Stimulated activated CD4-positive, alpha-beta T cell treated with anti-CD3 and anti-CD28 coated beads, Interleukin-15, amount 100 ng/mL, for 48 hours (primary cell): Measurements from ENCODE around the gene ERGIC1.
"Not testable (repeated sequence)": the region's sequence is repeated elsewhere in the genome, so short reads cannot be mapped to it uniquely, and the experiment has no call there.

ENCODE experiments used
- DNase-seq, 2 donors: peaks; one replicate each; pipeline ENCODE4 v3.0.0-alpha.2; 2020; ENCODE audit warnings: low read depth in 2 of 2

ERGIC1 gene

GRCh38 chr5:172830275-172830799 lies 3.7 kb upstream of the ERGIC1 start:
- DNase-seq = no peak

DNA sequence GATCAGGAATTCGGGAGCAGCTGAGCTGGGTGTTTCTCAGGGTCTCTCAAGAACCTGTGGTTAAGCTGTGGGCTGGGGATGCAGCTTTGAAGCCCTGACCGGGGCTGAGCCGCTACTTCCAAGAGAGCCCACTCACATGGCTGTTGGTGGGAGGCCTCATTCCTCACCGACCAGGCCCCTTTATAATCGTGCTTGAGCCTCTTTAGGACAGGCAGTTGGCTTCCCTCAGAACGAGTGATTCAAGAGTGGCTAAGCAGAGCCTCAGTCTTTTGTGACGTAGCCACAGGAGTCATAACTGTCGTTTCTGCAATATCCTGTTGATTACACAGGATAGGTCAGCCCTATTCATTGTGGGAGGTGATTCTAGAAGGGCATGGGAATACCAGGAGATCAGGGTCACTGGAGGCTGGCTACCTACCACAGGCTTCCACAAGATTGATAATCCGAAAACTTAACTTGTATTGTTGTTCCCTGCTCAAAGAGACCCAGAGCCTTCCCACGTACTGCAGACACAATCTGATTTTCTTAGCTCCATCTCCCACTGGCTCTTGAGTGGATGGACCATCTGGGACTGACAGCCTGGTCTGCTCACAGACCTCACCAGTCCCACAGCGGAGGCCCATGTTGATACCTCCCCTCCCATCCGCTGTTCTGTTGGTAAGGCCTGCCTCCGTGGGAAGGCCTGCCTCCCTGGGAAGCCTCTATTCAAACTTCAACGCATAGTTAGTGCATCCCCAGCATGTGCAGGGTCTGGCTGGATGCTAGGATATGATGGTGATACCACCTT lies 3.0 kb upstream of the ERGIC1 start:
- no peak for DNase-seq

- no peak for DNase-seq
These were observed 1.4 kb upstream of the ERGIC1 start for GRCh38 chr5:172832383-172833315.

- no peak for DNase-seq
These were observed 722 bp upstream of the ERGIC1 start for GRCh38 chr5:172833372-172833685.

DNA sequence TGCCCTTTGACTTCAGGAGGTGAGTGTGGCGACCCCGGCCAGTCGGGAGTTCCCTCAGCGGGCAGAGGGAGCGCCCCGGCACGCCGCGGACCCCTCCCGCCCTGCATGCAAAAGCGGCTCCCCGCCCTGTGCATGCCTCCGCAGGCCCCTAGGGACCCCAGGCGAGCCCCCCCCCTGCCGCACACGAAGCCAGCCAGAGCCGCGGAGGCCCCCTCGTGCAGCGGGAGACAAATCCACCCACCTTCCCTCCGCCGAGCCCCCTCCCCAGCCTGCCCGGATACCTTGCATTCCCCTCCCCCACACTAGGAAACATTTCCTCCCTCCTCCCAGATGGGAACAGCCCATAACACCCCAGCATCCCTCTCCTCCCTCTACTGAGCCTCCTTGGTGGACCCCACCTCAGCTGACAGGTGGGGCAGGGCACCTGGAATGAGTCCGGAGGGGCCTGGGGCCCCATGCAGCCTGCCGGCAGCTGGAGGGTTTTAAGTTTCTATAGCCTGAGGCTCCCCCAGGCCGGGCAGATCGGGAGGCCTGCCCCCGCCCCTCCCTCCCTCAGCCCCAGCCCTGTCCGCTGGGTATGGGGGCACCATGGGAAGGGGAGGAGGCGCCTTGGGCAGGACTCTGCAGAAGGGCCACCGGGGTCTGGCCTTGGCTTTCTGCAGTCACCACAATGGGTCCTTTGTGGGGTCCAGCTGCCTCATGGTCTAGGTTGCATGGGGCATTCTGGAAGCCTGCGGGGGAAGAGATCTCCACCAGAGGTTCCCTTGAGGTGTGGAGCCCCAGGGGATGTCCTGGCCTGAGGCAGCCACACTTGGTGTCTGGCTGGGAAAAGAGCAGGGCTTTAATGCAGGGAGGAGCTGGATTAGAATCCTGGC lies 601 bp downstream of the ERGIC1 start:
- no peak for DNase-seq

DNA sequence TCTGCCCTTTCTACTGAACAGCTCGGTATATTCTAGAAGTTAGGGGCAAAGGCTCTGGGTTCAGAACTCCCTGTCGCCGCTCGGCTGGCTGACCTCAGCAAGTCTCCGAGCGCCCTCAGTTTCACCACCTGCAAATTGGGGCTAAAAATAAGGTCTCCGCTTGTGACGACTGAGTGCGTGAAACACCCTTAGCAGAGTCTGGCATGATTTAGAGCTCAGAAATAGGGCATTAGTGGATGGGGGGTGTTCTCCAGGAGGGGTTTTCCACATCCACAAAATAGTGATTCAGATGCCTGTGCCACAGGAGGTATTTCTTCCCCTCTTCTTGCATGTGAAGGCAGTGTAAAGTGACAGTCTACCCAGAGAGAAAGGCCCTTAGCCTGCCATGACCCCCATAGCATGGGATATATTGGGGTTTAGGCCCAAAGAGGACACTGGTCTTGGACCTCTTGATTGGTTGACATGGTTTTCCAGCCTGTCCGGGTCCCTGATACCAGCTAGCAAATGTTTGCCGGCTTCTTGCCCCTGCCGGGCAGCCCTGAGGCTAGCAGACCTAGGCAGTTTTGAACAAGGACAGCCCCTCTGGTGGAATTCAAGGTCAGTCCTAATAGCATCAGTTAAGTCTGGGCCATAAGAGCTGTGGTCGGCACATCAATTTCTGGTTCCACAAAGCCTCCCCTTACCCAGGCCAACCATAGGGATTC lies 1.4 kb downstream of the ERGIC1 start:
- no peak for DNase-seq

- no peak for DNase-seq
These were observed 1.9 kb downstream of the ERGIC1 start for GRCh38 chr5:172835994-172836356.

GRCh38 chr5:172837640-172838039 lies 3.6 kb downstream of the ERGIC1 start:
- no peak for DNase-seq

- no peak for DNase-seq
These were observed 4.3 kb downstream of the ERGIC1 start for GRCh38 chr5:172838151-172838875.

GRCh38 chr5:172839669-172840431 lies 5.8 kb downstream of the ERGIC1 start:
- no peak for DNase-seq

GRCh38 chr5:172840432-172841154 lies 6.5 kb downstream of the ERGIC1 start:
- no peak for DNase-seq

DNA sequence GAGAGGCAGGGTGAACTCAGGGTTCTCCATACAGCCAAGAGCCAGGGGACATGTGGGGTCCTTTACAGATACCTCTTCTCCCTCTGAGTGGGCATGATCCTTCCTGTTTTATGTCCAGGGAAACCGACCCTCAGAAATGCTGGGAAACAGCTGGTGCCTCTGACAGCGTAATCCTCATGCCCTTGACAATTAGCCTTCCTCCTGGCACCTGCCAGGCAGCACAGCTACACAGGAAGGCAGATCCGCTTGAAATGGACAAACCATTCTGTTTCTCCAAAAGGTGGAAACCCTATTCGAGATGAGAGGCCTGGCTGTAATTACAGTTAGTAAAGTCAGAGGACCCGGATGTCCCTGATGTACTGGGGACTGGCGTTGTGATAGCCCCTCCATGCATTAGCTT lies 7.2 kb downstream of the ERGIC1 start:
- DNase-seq = no peak

DNA sequence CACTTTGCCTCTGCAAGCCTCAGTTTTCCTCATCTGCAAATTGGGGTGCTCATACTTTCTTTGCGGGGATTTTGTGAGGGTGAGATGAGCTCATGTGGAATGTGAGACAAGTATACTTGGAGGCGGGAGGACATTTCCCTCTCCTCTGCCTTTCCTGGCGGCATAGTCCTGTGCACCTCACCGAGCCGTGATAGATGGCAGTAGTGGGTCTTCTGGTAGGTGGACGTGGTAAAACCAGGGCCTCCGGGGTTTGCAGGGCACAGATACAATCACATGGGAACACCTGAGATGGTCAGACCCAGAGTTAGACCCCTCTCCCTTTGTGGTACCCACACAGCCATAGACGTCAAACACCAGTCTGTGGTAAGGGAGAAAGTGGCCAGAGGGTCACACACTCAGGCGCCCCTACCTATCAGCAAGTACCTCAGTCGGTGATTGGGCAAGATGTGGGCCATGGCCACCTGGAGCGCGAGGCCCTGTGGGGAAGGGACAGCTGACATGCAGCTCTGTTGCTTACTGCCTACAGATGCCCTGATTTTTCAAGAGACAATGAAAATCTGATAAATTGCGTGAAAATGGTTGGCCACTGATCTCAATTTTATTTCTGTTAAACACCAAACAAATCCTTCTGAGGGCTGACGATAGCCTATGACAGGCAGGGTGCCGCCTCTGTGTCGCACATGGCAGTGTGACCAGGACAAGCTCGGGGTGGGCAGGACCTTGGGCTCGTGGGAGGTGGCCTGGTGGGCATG lies 9.9 kb downstream of the ERGIC1 start:
- DNase-seq = no peak

GRCh38 chr5:172844577-172844838 lies 10.5 kb downstream of the ERGIC1 start:
- DNase-seq = no peak

GRCh38 chr5:172845154-172845553 lies 11.1 kb downstream of the ERGIC1 start:
- no peak for DNase-seq

- DNase-seq = no peak
These were observed 11.5 kb downstream of the ERGIC1 start for GRCh38 chr5:172845576-172845975.

GRCh38 chr5:172846249-172846648 lies 12.2 kb downstream of the ERGIC1 start:
- DNase-seq = no peak

DNA sequence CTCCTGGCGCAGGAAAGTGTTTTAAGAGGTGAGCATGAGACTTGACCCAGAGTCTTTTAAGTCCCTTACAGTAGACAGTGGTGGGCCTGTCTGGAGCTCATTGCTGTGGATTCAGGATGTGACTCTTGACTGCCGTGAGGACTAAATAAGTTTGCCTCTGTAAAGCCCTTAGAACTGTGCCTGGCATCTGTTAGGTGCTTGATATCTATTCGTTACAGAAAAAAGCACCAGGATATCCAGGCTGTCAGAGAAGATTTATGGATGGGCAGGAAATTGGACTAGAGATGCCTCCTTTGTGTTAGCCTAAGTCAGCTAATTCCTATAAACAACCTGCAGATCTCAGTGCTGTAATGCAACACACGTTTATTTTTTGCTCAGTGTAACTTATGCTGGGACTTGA lies 12.6 kb downstream of the ERGIC1 start:
- DNase-seq = no peak

DNA sequence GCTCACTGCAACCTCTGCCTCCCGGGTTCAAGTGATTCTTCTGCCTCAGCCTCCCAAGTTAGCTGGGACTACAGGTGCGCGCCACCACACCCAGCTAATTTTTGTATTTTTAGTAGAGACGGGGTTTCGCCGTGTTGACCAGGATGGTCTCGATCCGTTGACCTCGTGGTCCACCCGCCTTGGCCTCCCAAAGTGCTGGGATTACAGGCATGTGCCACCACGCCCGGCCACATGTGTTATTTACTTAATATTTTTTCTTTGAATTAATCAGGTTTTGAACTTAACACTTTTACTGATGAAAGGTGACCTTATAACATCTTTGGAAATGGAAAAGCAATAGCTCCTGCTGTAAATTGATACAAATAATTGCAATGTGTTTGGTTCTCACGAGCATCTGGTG lies 13.5 kb downstream of the ERGIC1 start:
- not testable (repeated sequence) for DNase-seq
